Mammary epithelial cell (primary cell): ENCODE results near the gene OPALIN.

Experiments
- CTCF ChIP-seq, 2 donors: IDR thresholded peaks in 1 of 2; conservative IDR thresholded peaks in 1 of 2; 2 replicates each; pipeline ENCODE4 v1.5.1; 2011 to 2012; ENCODE audit warnings: inconsistent platforms in 2 of 2, low read length in 2 of 2, mild to moderate bottlenecking in 2 of 2, control low read depth in 1 of 2, low read depth in 1 of 2; ENCODE audit not compliant: insufficient read depth in 1 of 2; ENCODE audit errors: extremely low read depth in 1 of 2
- EZH2 ChIP-seq: IDR thresholded peaks from 2 replicates; pipeline ENCODE4 v1.6.1; 2012; ENCODE audit warnings: low read length, inconsistent platforms, borderline replicate concordance

- TF ChIP-seq CTCF (conservative IDR thresholded peaks at IDR 0.05 in 1 of 2, IDR thresholded peaks at IDR 0.05 in 1 of 2; ENCODE audit: extremely low read depth in 1 of 2, insufficient read depth in 1 of 2, low read depth in 1 of 2, low read length in 2 of 2) (no peak), EZH2 (no peak)
Measured at GRCh38 chr10:96389785-96390184, 31.0 kb upstream of the OPALIN start.
